GM12892 (cell line): ENCODE data around the gene NCBP1.

ENCODE experiments used
- DNase-seq: peaks from one replicate; pipeline ENCODE4 v3.0.0; 2011; ENCODE audit not compliant: insufficient read length
- FAIRE-seq: peaks from 2 replicates; lab custom pipeline; 2011; peaks lifted over from hg19 to GRCh38; lab: Jason Lieb, UNC
- POLR2A ChIP-seq: IDR thresholded peaks from 2 replicates; pipeline ENCODE4 v1.6.1; 2011; ENCODE audit warnings: low read depth, low read length, control low read depth
- POLR2AphosphoS5 ChIP-seq: IDR thresholded peaks from 2 replicates; pipeline ENCODE4 v1.6.1; 2011; ENCODE audit warnings: low read depth, low read length, control low read depth
- TAF1 ChIP-seq: IDR thresholded peaks from 2 replicates; pipeline ENCODE4 v1.6.1; 2011; ENCODE audit warnings: low read depth, mild to moderate bottlenecking, control low read depth, low read length, borderline replicate concordance

The NCBP1 gene

GRCh38 chr9:97706246-97706645 lies 72.6 kb downstream of the NCBP1 start:
- DNase-seq (no peak), FAIRE-seq (no peak)
- TF ChIP-seq TAF1: no peak
- TF ChIP-seq POLR2AphosphoS5: no peak
- TF ChIP-seq POLR2A: no peak

- TF ChIP-seq POLR2AphosphoS5 (no peak), TAF1 (no peak), POLR2A (no peak)
- peak; percentile 51 for DNase-seq
- FAIRE-seq: peak; percentile 14
These were observed 77.0 kb downstream of the NCBP1 start for GRCh38 chr9:97710356-97711222.

GRCh38 chr9:97711223-97711626 lies 77.6 kb downstream of the NCBP1 start:
- TF ChIP-seq POLR2AphosphoS5 (no peak), POLR2A (no peak), TAF1 (no peak)
- FAIRE-seq: no peak
- no peak for DNase-seq

GRCh38 chr9:97714435-97714834 lies 80.8 kb downstream of the NCBP1 start:
- no peak for FAIRE-seq
- TF ChIP-seq TAF1 (no peak), POLR2AphosphoS5 (no peak), POLR2A (no peak)
- DNase-seq: no peak

- no peak for TF ChIP-seq POLR2A
- no peak for TF ChIP-seq POLR2AphosphoS5
- no peak for TF ChIP-seq TAF1
- FAIRE-seq: no peak
These were observed 84.2 kb downstream of the NCBP1 start for GRCh38 chr9:97717866-97718265.

GRCh38 chr9:97721396-97721795 lies 87.8 kb downstream of the NCBP1 start:
- FAIRE-seq (no peak), DNase-seq (no peak)
- TF ChIP-seq POLR2A: no peak
- no peak for TF ChIP-seq TAF1
- no peak for TF ChIP-seq POLR2AphosphoS5

More at GRCh38 chr9:97717866-97718265, 84.2 kb downstream of the NCBP1 start:
- no peak for DNase-seq

GRCh38 chr9:97722331-97722730 lies 88.7 kb downstream of the NCBP1 start:
- DNase-seq (no peak), FAIRE-seq (no peak)
- TF ChIP-seq TAF1 (no peak), POLR2A (no peak), POLR2AphosphoS5 (no peak)
